ENCODE data around the gene PTH2R.
"Not testable (repeated sequence)": the region's sequence is repeated elsewhere in the genome, so short reads cannot be mapped to it uniquely, and the experiment has no call there.

PTH2R gene

GRCh38 chr2:208392300-208392699 is 14.3 kb upstream of the PTH2R start:
- no peak for DNase-seq (ENCODE audit: low spot score)

GRCh38 chr2:208396796-208397195 is 9.8 kb upstream of the PTH2R start:
- DNase-seq (ENCODE audit: low spot score) = not testable (repeated sequence)

- DNase-seq (ENCODE audit: low spot score) = no peak
Observed at GRCh38 chr2:208399201-208399600, 7.4 kb upstream of the PTH2R start.

GRCh38 chr2:208407667-208408066 is 1.1 kb downstream of the PTH2R start:
- no peak for DNase-seq (ENCODE audit: low spot score)

GRCh38 chr2:208413931-208414330 is 7.3 kb downstream of the PTH2R start:
- DNase-seq (ENCODE audit: low spot score) = no peak

GRCh38 chr2:208415255-208415654 is 8.7 kb downstream of the PTH2R start:
- DNase-seq (ENCODE audit: low spot score) = no peak

GRCh38 chr2:208415897-208416296 is 9.3 kb downstream of the PTH2R start:
- DNase-seq (ENCODE audit: low spot score) = no peak

GRCh38 chr2:208426412-208427045 is 19.9 kb downstream of the PTH2R start:
- no peak for DNase-seq (ENCODE audit: low spot score)

GRCh38 chr2:208437755-208438154 is 31.2 kb downstream of the PTH2R start:
- no peak for DNase-seq (ENCODE audit: low spot score)

- DNase-seq (ENCODE audit: low spot score) = no peak
Observed at GRCh38 chr2:208440716-208441115, 34.1 kb downstream of the PTH2R start.

GRCh38 chr2:208441951-208442350 is 35.4 kb downstream of the PTH2R start:
- no peak for DNase-seq (ENCODE audit: low spot score)

- DNase-seq (ENCODE audit: low spot score) = not testable (repeated sequence)
Observed at GRCh38 chr2:208447447-208447846, 40.9 kb downstream of the PTH2R start.

- DNase-seq (ENCODE audit: low spot score) = no peak
Observed at GRCh38 chr2:208451061-208451460, 44.5 kb downstream of the PTH2R start.

- DNase-seq (ENCODE audit: low spot score) = no peak
Observed at GRCh38 chr2:208454861-208455260, 48.3 kb downstream of the PTH2R start.

GRCh38 chr2:208463721-208464120 is 57.1 kb downstream of the PTH2R start:
- DNase-seq (ENCODE audit: low spot score) = no peak

- no peak for DNase-seq (ENCODE audit: low spot score)
Observed at GRCh38 chr2:208464205-208464604, 57.6 kb downstream of the PTH2R start.

GRCh38 chr2:208466151-208466919 is 59.7 kb downstream of the PTH2R start:
- no peak for DNase-seq (ENCODE audit: low spot score)

- DNase-seq (ENCODE audit: low spot score) = no peak
Observed at GRCh38 chr2:208466920-208467298, 60.3 kb downstream of the PTH2R start.

GRCh38 chr2:208467564-208467963 is 61.0 kb downstream of the PTH2R start:
- DNase-seq (ENCODE audit: low spot score) = no peak

GRCh38 chr2:208477741-208478140 is 71.1 kb downstream of the PTH2R start:
- DNase-seq (ENCODE audit: low spot score) = no peak

- no peak for DNase-seq (ENCODE audit: low spot score)
Observed at GRCh38 chr2:208479342-208479741, 72.8 kb downstream of the PTH2R start.

- DNase-seq (ENCODE audit: low spot score) = not testable (repeated sequence)
Observed at GRCh38 chr2:208481945-208482344, 75.4 kb downstream of the PTH2R start.

- not testable (repeated sequence) for DNase-seq (ENCODE audit: low spot score)
Observed at GRCh38 chr2:208482453-208483015, 75.9 kb downstream of the PTH2R start.

Measured in hepatic stellate cell (primary cell).